HG02973 (cell line): ENCODE data around the gene RABGGTA.
"Not testable (repeated sequence)": the region's sequence is repeated elsewhere in the genome, so short reads cannot be mapped to it uniquely, and the experiment has no call there.

ENCODE experiments used
- ATAC-seq: cut with Tn5 transposase; IDR thresholded peaks from one replicate; pipeline ENCODE4 v1.9.1; 2021; ENCODE audit warnings: moderate library complexity; ENCODE audit not compliant: unreplicated experiment

Gene RABGGTA

DNA sequence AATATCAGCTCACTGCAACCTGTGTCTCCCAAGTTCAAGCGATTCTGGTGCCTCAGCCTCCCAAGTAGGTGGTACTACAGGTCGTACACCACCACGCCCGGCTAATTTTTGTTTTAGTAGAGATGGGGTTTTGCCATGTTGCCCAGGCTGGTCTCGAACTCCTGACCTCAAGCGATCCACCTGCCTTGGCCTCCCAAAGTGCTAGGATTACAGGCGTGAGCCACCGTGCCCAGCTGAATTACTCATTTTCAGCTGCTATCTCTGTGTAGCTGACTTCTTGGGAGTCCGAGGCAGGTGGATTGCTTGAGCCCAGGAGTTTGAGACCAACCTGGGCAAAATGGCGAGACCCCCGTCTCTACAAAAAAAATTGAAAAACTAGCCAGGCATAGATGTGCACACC, 26.0 kb downstream of the RABGGTA start:
- not testable (repeated sequence) for ATAC-seq

DNA sequence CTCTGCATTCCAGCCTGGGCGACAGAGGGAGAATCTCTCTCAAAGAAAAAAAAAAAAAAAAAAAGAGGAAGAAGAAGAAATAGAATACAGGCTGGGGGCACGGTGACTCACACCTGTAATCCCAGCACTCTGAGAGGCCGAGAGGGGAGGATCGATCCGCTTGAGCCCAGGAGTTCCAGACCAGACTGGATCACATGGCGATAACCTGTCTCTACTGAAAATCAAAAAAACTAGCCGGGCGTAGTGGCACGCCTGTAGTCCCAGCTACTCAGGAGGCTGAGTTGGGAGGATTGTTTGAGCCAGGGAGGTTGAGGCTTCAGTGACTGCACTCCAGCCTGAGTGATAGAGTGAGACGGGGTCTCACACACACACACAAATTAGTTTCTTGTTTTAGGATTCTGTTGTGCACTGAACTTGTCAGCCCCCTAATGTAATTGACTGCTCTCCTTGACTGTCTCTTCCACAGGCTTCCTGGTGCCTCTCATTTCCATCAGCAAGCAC, 28.0 kb downstream of the RABGGTA start:
- ATAC-seq = no peak

DNA sequence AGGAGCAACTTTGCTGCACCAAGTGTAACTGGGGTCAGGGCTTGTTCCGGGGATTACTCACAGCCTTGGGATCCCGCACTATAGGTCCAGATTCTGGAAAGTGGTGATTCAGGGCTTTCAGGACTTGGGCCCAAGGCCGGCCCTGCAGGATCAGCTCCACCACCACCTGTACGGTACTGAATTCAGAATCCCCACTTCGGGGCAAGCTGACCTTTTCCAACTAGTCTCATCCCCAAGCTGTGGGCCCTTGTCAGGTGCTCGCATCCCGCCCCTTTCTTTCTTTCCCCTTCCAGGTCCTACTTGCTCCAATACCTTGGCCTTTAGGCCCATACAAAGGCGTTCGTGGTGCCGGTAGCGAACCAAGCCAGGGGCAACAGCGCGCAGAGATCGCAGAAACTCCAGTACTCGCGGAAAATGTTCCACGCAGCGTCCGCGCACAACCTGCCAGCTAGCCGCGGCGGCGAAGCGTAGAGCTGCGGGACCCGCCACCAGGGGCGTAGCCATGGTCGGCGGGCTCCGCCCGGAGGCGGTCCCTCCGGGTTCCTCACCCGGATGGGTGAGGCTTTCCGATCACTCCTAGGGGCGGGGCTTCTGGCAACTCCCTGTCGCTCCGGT, 29.5 kb downstream of the RABGGTA start:
- peak; percentile 73 for ATAC-seq

DNA sequence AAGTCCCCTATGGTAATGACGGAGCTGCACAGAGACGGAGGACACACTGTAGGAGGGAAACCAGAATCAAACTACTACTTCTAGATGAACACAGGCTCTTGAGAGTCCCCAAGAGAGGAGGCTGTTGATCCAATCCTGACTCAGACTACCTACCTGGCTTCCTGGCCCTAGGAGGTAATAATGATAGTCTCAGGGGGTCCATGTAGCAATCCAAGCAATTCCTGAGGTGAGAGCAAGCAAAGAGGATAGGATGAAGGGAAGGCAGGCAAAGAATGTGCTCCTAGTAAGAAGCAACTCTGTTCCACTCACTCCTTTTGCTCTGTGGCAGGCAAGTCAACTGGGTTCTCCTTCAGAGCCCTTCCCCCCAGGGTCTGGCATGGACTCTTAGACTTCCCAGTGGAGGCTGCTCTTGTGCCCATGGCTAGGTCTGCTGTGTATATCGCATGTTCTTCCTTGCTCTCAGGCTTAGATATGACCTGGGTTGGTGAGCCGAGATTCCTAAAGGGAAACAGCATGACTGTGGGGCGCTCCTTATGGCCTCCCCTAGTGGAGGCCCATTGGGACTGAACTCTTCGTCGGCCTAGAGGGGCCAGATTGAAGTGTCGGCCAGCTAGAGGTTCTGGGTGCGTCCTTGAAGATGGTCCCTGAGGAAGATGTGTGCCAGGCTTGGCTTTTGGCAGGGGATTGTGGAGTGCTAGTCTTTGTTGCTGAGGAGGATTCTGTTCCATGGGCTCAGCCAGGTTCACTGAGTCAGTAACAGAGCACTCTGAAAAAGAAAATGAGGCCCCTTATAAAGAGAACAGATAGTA, 31.1 kb downstream of the RABGGTA start:
- ATAC-seq = no peak

DNA sequence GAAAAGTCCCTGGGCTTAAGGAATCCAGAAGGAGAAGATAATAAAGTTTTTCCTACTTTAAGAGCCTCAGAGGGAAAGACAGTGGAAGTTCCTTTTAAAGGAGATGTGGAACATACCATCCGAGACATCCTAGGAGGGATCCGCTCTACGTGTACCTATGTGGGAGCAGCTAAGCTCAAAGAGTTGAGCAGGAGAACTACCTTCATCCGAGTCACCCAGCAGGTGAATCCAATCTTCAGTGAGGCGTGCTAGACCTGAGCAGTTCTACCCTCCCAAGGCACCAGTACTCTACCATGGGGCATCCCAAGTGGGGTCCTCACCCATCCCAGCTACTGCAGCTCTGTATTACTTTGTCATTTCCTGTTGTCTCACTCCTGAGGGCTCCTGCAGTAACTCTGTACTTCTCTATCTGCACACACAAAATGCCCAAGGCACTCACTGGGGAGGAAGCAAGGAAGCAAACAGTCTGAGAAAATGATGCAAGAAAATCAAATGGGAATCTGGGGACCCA, 32.8 kb downstream of the RABGGTA start:
- no peak for ATAC-seq

DNA sequence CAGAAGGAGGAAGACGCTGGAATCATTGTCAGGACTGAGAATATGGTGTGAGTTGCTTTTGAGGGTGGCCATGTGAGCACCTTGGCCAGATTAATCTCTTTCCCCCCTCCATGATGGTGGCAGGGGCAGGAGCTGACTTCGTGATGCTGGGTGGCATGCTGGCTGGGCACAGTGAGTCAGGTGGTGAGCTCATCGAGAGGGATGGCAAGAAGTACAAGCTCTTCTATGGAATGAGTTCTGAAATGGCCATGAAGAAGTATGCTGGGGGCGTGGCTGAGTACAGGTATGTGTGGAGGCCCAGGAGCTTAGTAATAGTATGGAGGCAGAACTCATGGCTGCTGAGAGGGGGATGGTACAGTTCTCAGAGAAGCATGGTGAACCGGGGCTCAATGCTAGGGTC, 33.3 kb downstream of the RABGGTA start:
- ATAC-seq = no peak

DNA sequence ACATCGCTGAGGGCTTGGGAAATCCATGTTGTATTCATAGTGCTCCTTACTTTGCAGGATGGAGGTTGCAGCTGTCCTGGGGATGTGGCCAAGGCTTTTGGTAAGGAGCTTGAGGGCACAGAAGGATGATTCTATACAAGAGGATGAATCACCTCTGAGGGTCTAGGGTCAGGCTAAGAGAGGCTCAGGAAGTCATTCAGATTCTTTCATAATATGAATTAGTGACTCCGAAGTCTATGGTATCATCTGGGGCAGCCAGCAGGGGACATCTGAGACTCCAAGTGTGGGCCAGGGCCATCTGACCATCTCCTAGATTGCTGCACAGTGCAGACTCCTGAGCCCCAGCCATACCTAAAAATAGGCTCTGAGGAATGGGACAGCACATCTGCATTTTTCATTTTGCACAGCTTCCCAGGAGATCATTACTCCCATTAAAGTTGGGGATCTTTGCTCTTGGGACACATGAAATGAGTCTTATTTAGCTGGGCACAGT, 33.9 kb downstream of the RABGGTA start:
- no peak for ATAC-seq

DNA sequence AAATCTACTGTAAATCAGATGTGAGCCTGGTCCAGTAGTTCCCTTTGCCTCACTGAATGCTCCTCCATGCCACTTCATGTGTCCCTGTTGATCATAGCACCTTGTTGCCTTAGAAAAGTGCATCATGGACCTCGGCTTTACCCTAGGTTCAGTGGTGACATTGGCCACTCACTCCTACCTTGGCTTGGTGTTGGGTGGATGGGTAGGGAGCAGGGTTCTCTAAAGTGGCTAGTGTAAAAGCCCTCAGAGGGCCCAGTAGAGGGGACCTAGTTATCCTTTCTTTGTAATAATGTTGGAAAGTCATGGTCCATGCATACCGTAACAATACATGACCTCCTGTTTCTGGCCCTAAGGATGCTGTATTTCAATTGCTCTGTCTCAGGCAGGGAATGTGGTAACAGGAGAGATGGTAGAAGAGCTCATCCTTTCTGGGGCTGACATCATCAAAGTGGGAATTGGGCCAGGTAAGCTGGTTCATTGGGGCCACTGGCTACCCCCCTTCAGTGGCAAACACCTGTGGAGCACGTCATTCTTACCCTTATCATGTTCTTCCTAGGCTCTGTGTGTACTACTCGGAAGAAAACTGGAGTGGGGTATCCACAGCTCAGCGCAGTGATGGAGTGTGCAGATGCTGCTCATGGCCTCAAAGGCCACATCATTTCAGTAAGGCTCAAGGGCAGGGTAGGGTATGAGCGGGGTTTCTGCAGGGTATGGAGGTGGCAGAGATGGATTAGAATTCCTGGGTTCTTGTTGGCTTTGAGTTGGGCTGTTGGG, 34.5 kb downstream of the RABGGTA start:
- ATAC-seq = no peak

DNA sequence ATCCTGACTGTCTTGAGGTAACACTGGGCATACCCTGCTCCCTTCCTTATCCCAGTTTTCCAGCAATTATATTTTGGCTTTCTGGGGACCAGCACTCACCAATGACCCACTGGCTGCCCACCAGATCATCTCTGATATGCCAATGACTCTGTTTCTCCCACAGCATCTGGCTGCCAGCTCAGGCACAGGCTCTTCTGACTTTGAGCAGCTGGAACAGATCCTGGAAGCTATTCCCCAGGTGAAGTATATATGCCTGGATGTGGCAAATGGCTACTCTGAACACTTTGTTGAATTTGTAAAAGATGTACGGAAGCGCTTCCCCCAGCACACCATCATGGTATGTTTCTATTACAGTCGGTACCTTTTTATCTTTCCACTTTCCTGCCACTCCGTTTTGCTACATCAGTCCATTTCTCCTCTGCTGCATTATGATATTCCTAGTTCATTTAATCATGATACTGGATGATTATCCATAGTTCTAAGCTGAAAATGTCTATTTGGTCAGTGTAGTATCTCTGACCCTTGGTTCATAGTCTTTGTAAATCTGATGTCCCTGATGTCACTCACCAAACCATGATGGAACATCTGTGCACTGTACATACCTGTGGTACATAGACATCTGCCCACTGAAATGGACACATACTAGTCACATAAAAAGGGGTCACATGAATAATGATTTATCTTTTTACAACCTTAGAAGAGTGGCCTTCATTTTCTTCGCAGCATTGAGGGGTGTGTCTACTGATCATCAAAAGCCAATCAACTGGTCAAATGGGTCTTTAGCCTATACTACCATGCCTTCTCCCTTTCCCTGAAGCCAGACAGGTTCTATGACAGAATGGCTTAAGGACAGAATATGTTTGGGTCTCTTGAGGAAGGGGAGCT, 35.4 kb downstream of the RABGGTA start:
- no peak for ATAC-seq

DNA sequence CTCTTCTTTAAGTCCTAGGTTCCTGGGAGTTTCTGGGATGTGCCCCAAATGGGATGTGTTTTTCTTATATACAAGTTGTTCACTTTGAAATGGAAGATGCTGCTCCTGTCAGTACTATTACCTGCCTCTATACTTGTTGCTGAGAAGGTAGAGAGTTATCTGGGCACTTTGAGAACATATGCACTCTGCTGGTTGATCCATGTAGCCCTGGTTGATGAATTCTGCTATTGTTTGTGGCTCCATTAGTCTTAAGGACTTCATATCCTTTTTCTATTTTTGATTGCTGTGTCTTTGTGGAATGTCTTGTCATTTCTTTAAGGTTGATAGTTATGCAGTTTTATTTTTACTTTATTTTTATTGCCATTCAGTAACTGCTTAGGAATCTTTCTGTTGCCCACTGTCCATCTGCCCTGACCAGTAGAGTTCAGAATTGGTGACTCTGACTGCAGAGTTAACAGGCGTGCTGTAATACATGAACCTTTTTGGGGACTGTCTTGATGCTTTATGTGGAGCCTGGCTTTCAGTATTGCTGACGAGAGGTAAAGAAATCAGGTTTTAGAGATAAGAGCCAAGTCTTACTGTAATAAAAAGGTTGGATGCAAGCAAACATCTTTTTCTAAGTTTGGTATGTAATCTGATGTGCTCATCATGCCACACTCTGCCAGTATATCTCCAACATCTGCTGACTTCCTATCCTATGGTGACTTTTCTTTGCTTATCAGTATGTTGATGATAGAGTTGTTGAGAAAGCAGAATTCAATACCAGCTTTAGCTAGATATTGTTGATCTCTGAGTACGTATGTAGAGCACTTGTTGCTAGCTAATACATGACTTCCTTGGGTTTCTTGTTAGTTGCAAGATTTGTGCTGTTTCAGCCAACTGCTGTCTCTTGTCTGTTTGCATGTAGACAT, 37.0 kb downstream of the RABGGTA start:
- no peak for ATAC-seq

DNA sequence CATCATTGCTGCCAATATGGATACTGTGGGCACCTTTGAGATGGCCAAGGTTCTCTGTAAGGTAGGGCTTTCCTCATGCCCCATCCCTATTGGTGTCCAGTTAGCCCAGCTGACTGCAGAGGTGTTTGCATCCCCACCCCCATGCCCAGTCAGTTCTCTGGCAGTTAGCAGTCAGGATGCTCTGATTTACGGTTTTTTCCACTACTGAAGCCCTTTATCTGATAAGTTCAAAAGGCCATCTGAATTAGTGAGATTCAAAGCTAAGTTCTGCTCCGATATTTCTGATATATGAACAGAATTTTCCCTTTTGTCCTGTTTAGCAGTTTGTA, 37.9 kb downstream of the RABGGTA start:
- no peak for ATAC-seq

DNA sequence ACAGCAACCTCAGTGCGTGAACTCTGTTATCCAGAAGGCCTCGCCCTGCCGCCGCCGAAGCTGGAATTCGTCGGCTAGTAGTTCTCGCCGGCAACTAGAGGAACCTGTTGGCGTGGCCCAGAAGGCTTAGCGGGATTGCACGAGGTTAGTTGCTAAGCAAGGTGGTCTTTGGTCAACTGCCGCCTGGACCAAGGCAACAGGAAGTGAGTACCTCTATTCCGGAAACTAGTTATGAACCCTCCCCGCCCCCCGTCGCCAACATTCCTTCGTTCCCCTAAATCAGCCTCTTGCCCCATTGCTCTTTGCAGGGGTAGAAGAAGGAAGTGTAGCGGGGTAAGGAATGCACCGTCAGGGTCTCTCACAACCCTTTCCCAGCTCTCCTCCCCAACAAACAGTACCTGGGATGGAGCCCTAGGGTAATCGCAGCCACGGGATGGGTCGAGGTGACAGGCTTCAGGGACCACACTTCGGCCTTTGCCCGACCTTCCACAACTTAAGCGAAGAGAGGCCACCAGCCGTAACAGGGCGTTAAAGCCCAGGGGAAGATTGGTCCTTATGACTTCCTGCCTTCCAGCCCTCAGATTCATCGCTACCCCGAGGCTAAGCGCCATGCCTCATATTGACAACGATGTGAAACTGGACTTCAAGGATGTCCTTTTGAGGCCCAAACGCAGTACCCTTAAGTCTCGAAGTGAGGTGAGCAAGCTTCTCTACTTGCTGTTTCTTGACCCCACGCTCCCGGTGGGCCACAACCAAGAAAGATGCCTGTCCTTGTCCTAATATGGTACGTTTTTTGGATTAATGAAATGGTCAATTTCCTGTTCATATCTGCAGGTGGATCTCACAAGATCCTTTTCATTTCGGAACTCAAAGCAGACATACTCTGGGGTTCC, 38.5 kb downstream of the RABGGTA start, which contains the start of gene GMPR2:
GMPR2 (plus strand) TSS at position 285 of the 893 bp plus-strand sequence; CDS start at position 610, 325 bp downstream.
- ATAC-seq = peak; percentile 44

DNA sequence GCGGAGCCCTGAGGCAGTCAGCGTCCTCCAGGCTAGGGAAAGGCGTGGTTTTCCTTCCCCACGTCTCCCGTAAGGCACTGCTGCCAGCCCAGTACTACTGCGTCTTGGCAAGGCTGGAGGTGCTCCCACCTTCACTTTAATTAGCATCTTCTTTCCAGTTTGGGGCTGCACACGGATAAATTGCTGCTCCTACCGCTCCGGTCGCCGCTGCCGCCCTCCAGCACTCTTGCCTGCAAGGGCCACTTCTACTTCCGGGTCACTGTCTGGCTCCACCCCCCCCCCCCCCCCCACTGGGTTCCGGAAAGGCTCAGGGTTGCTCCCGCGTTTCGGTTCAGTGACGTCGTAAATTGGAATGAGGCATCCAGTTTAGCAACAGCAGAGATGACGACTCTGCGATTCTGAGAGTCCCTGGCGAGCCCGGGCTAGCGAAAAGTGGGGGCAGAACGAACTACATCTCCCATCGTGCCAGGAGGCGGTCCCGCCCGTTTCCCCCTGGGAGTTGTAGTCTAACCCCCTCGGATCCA, 39.2 kb downstream of the RABGGTA start, which contains the start of gene NEDD8:
NEDD8 (minus strand) TSS at position 247 of the 524 bp plus-strand sequence; CDS start at position 147, 100 bp downstream.
- peak; percentile 62 for ATAC-seq

DNA sequence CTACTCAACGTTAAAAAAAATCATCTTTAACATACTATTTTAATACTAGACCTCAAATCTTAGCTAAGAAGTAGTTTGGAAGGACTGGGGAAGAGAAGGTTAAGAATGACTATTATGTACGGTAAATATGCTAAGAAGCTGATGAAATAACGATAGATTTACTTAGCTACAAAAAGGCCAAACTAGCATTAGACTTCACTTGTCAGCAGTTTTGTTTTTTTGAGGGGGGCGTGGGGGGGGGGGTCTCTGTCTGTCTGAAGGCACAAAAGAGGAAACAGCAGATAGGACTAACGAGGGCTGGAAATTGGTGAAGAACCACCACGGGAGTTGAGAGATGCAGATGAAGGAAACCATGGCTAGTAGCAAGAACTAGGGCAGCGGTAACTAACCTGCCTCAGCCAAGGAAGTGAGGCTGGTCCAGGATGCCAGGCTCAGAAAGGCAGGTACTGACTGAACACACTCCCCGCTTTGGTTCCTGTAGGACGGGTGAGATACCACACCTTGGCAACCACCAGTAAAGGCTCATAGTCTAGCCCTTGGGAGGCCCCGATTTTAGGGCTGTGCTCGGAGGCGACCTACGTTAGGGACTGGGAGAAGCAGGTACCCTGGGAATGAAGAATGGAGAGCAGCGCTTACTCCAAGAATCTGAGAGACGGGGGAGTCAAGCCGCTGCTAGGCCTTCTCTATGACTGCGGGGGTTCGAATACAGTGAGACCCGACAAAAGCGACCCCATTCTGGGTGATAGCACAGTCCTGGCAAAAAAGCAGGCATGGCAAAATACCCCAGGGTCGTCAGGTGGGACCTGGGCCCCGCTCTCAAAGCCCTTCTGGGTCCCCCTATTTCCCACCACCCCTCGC, 39.9 kb downstream of the RABGGTA start:
- ATAC-seq = no peak

DNA sequence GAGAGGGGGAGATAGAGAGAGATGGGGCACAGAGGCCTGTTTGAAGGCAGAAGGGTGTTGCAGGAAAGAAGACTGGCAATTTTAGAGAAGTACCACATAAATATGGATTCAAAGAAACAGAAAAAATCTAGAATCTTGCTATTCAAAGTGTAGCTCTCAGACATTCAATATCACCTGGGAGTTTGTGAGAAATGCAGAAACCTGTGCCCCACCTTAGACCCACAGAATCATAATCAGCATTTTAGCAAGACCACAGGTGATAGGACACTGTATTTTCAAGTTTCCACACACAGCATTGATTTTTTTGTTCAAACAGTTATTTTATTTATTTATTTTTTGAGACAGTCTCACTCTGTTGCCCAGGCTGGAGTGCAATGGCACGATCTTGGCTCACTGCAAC, 42.5 kb downstream of the RABGGTA start:
- no peak for ATAC-seq

DNA sequence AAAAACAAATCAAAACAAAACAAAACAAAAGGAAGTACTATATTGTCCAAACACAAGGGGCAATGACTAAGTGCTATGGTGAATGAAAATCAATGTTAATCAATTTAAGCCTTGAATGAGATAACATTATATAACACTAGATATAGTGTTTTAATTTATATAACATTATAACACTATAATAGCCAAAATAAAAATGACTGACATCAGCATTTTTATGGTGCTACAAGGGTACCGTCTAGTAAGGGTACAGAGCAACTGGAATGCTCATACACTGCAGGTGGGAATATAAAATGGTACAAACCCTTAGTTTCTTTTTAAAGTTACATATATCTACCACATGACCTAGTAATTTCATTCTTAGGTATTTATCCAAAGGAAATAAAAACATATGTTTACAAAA, 44.9 kb downstream of the RABGGTA start:
- ATAC-seq = no peak

DNA sequence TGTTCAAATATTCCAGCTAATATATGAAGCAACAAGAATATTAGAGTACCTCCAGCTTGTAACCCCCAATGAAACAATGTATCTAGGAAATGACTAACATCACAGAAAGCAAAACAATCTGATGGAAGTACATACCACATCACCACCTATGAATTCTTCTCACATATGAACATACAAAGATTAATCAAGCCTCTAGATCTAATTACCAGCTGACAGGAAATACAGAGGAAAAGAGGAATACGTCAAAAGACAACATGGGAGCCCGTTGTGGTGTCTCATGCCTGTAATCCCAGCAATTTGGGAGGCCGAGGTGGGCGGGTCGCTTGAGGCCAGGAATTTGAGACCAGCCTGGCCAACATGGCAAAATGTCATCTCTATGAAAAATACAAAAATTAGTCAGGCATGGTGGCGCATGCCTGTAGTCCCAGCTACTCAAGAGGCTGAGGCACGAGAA, 46.8 kb downstream of the RABGGTA start:
- no peak for ATAC-seq
